HepG2 (cell line): ENCODE measurements around the gene RALB. TPM values are rescaled to one million over a fixed set of nuclear protein-coding genes. Genes with fewer than 3 reads are reported as not detected.

ENCODE experiments used
- ARNT2 ChIP-seq: sonication (generic); formaldehyde crosslinking; IDR thresholded peaks from 2 replicates; pipeline ENCODE4 v1.8.0; 2022; ENCODE audit warnings: mild to moderate bottlenecking, low read depth, missing genetic modification reagents, moderate library complexity
- ERF ChIP-seq: IDR thresholded peaks from 2 replicates; pipeline ENCODE4 v1.6.1; 2018; ENCODE audit warnings: missing biosample characterization, missing genetic modification reagents
- FOSL2 ChIP-seq: sonication (generic); formaldehyde crosslinking; IDR thresholded peaks from 2 replicates; pipeline ENCODE4 v1.4.0; 2020; ENCODE audit warnings: missing genetic modification reagents
- FOXO1 ChIP-seq: sonication (generic); formaldehyde crosslinking; IDR thresholded peaks from 2 replicates; pipeline ENCODE4 v1.4.0; 2020; ENCODE audit warnings: missing genetic modification reagents
- GFI1 ChIP-seq: sonication (generic); formaldehyde crosslinking; IDR thresholded peaks from 2 replicates; pipeline ENCODE4 v1.5.0; 2020; ENCODE audit warnings: missing genetic modification reagents, mild to moderate bottlenecking, borderline replicate concordance
- HOXA3 ChIP-seq: sonication (generic); formaldehyde crosslinking; IDR thresholded peaks from 2 replicates; pipeline ENCODE4 v1.5.0; 2020; ENCODE audit warnings: missing genetic modification reagents
- IKZF4 ChIP-seq: sonication (generic); formaldehyde crosslinking; IDR thresholded peaks from 2 replicates; pipeline ENCODE4 v1.5.1; 2020; ENCODE audit warnings: borderline replicate concordance, mild to moderate bottlenecking, low read depth, missing genetic modification reagents; ENCODE audit errors: not compliant biosample characterization
- JUND ChIP-seq: sonication (generic); formaldehyde crosslinking; IDR thresholded peaks from 2 replicates; pipeline ENCODE4 v1.8.0; 2022; ENCODE audit warnings: mild to moderate bottlenecking, missing genetic modification reagents
- KLF16 ChIP-seq, 2 experiments: sonication (generic) in 1 of 2; formaldehyde crosslinking in 1 of 2; IDR thresholded peaks; 2 replicates each; pipeline versions ENCODE4 v1.6.1 to v1.8.0; 2016 to 2023; ENCODE audit warnings: missing genetic modification reagents in 2 of 2, missing compliant biosample characterization in 1 of 2
- MAZ ChIP-seq, 2 experiments: sonication (generic) in 1 of 2; formaldehyde crosslinking in 1 of 2; IDR thresholded peaks; 2 replicates each; pipeline versions ENCODE4 v1.5.0 to v1.6.1; 2012 to 2020; ENCODE audit warnings: low read depth in 2 of 2, mild to moderate bottlenecking in 2 of 2, borderline replicate concordance in 1 of 2, improper control_type of control experiment in 1 of 2, low read length in 1 of 2, missing genetic modification reagents in 1 of 2, moderate library complexity in 1 of 2
- NR2F1 ChIP-seq, 2 experiments: fragments of 450-650 bp in 1 of 2; formaldehyde crosslinking in 1 of 2; IDR thresholded peaks; 2 replicates each; pipeline versions ENCODE4 v1.5.0 to v1.6.1; 2016 to 2020; ENCODE audit warnings: mild to moderate bottlenecking in 1 of 2, missing compliant biosample characterization in 1 of 2, missing genetic modification reagents in 1 of 2, moderate library complexity in 1 of 2
- RBFOX2 ChIP-seq: fragments of 200-400 bp; formaldehyde crosslinking; IDR thresholded peaks from 2 replicates; pipeline ENCODE4 v1.6.1; 2017; ENCODE audit warnings: low read depth, mild to moderate bottlenecking, low read length
- RXRB ChIP-seq: IDR thresholded peaks from 2 replicates; pipeline ENCODE4 v1.6.1; 2016; ENCODE audit warnings: borderline replicate concordance, missing genetic modification reagents, missing compliant biosample characterization
- SAFB2 ChIP-seq: sonication (generic); formaldehyde crosslinking; IDR thresholded peaks from 2 replicates; pipeline ENCODE4 v1.5.1; 2020; ENCODE audit warnings: missing genetic modification reagents, low read depth, mild to moderate bottlenecking, borderline replicate concordance
- TFAP4 ChIP-seq: sonication (generic); IDR thresholded peaks from 2 replicates; pipeline ENCODE4 v1.6.1; 2016; ENCODE audit warnings: low read depth, borderline replicate concordance
- ZBTB7B ChIP-seq: sonication (generic); formaldehyde crosslinking; IDR thresholded peaks from 2 replicates; pipeline ENCODE4 v1.4.0; 2020; ENCODE audit warnings: missing genetic modification reagents
- ZC3H4 ChIP-seq: sonication (generic); formaldehyde crosslinking; IDR thresholded peaks from 2 replicates; pipeline ENCODE4 v1.4.0; 2020; ENCODE audit warnings: missing genetic modification reagents, borderline replicate concordance
- ZNF318 ChIP-seq: sonication (generic); formaldehyde crosslinking; IDR thresholded peaks from 2 replicates; pipeline ENCODE4 v1.4.0; 2020; ENCODE audit warnings: mild to moderate bottlenecking, missing genetic modification reagents
- ZNF746 ChIP-seq: sonication (generic); formaldehyde crosslinking; IDR thresholded peaks from 2 replicates; pipeline ENCODE4 v1.8.0; 2022; ENCODE audit warnings: mild to moderate bottlenecking, missing genetic modification reagents
- polyA plus RNA-seq, 8 experiments: library from polyadenylated mRNA; depleted of rRNA in 3 of 8; stranded (reverse) in 7 of 8; unstranded in 1 of 8; fragments of >200 nt; fragmentation: Illumina TruSeq in 4 of 8; extraction: Trizol in 4 of 8; gene quantifications; 2 replicates each; pipeline versions ENCODE4 v1.2.1 to v1.2.3, GENCODE V29; 2011 to 2016; ENCODE audit warnings: low read depth in 4 of 8, missing spikeins in 1 of 8, mixed read lengths in 1 of 8; ENCODE audit not compliant: insufficient read depth in 1 of 8
- total RNA-seq, 5 experiments: library from RNA; depleted of rRNA; stranded (reverse); fragments of >200 nt; fragmentation: Illumina TruSeq; extraction: Trizol; gene quantifications; 2 replicates each; pipeline ENCODE4 v1.2.3, GENCODE V29; 2016; ENCODE audit warnings: low read depth in 1 of 5

The RALB gene
- total and polyA plus RNA-seq, 2 of the 13 experiments (the other 11 are each of a cell fraction or from before 2014, with no cell fraction given) = 37.8 to 43.2 TPM

- TF ChIP-seq FOXO1 = peak; percentile 18; the same call in 1 of the 2 replicates
- peak; percentile 33; the same call in 1 of the 2 replicates for TF ChIP-seq RBFOX2
- peak; percentile 39; the same call in 1 of the 2 replicates for TF ChIP-seq JUND (CRISPR knock-in tag)
- TF ChIP-seq RXRB = peak; percentile 32; the same call in 1 of the 2 replicates
- no peak; the same call in 1 of the 2 replicates for TF ChIP-seq GFI1
- TF ChIP-seq ARNT2 (CRISPR knock-in tag) = no peak
- TF ChIP-seq TFAP4 = 0 out of 2 replicates have a peak, but pooled peaks have one; percentile 28
- 0 out of 2 replicates have a peak, but pooled peaks have one; percentile 40 for TF ChIP-seq ZNF746
- peak; percentile 60; the same call in 1 of the 2 replicates for TF ChIP-seq ZBTB7B
- peak; percentile 87 for TF ChIP-seq ZC3H4
- TF ChIP-seq FOSL2 (CRISPR knock-in tag) = peak; percentile 97
- no peak; a peak in 1 of 4 replicates for TF ChIP-seq NR2F1 (CRISPR knock-in tag; IDR thresholded peaks at IDR 0.05)
- peak; percentile 47 for TF ChIP-seq ERF (CRISPR knock-in tag)
- TF ChIP-seq HOXA3 (CRISPR knock-in tag) = peak; percentile 65; the same call in 1 of the 2 replicates
- peak in 1 of 2 experiments; percentile 47; a peak in 2 of 4 replicates for TF ChIP-seq KLF16 (CRISPR knock-in tag; IDR thresholded peaks at IDR 0.05)
- TF ChIP-seq IKZF4 (CRISPR knock-in tag) = peak; percentile 17
- peak; percentile 67; the same call in 1 of the 2 replicates for TF ChIP-seq MAZ (IDR thresholded peaks at IDR 0.05; ENCODE audit: borderline replicate concordance, low read depth, low read length)
- TF ChIP-seq MAZ (CRISPR knock-in tag; IDR thresholded peaks at IDR 0.05; ENCODE audit: low read depth) = peak; percentile 67; the same call in 1 of the 2 replicates
- TF ChIP-seq ZNF318 (CRISPR knock-in tag) = 0 out of 2 replicates have a peak, but pooled peaks have one; percentile 20
- 0 out of 2 replicates have a peak, but pooled peaks have one; percentile 27 for TF ChIP-seq SAFB2 (CRISPR knock-in tag)
Measured at GRCh38 chr2:120238728-120239487, 13.7 kb upstream of the RALB start (continued).
